GM18517 (cell line): ENCODE results near the gene ATP6V1F.

Experiments used
- ATAC-seq: cut with Tn5 transposase; IDR thresholded peaks from one replicate; pipeline ENCODE4 v1.9.1; 2021; ENCODE audit warnings: mild to moderate bottlenecking, moderate library complexity; ENCODE audit not compliant: unreplicated experiment

ATP6V1F gene

GRCh38 chr7:128835231-128835751 is 27.4 kb upstream of the ATP6V1F start:
- ATAC-seq = no peak

- no peak for ATAC-seq
Measured at GRCh38 chr7:128835790-128836641, 26.6 kb upstream of the ATP6V1F start.

GRCh38 chr7:128836729-128837348 is 25.8 kb upstream of the ATP6V1F start:
- no peak for ATAC-seq

GRCh38 chr7:128837521-128837921 is 25.1 kb upstream of the ATP6V1F start:
- no peak for ATAC-seq

- ATAC-seq = no peak
Measured at GRCh38 chr7:128838109-128838779, 24.4 kb upstream of the ATP6V1F start.

GRCh38 chr7:128838981-128839731 is 23.5 kb upstream of the ATP6V1F start:
- no peak for ATAC-seq

- ATAC-seq = no peak
Measured at GRCh38 chr7:128839751-128840177, 22.9 kb upstream of the ATP6V1F start.

GRCh38 chr7:128840326-128841170 is 22.1 kb upstream of the ATP6V1F start:
- ATAC-seq = no peak

GRCh38 chr7:128841171-128841690 is 21.4 kb upstream of the ATP6V1F start:
- ATAC-seq = no peak

- no peak for ATAC-seq
Measured at GRCh38 chr7:128841921-128842673, 20.6 kb upstream of the ATP6V1F start.

GRCh38 chr7:128842674-128843641 is 19.7 kb upstream of the ATP6V1F start:
- ATAC-seq = no peak

GRCh38 chr7:128843938-128844621 is 18.6 kb upstream of the ATP6V1F start:
- ATAC-seq = no peak

GRCh38 chr7:128844777-128845311 is 17.8 kb upstream of the ATP6V1F start:
- ATAC-seq = no peak

GRCh38 chr7:128845475-128845874 is 17.2 kb upstream of the ATP6V1F start:
- no peak for ATAC-seq

- ATAC-seq = no peak
Measured at GRCh38 chr7:128845987-128846386, 16.7 kb upstream of the ATP6V1F start.

- no peak for ATAC-seq
Measured at GRCh38 chr7:128846781-128847444, 15.7 kb upstream of the ATP6V1F start.
